LNCAP (cell line): ENCODE results near the gene TRIM71.

Source experiments
- TF ChIP-seq, protein P1 (sequence below): fragments of 450-650 bp; IDR thresholded peaks from 2 replicates; pipeline ENCODE4 v1.5.1; 2017; ENCODE audit warnings: mild to moderate bottlenecking

The TRIM71 gene

GRCh38 chr3:32894977-32895376 lies 77.2 kb downstream of the TRIM71 start:
- TF ChIP-seq, protein P1, sequence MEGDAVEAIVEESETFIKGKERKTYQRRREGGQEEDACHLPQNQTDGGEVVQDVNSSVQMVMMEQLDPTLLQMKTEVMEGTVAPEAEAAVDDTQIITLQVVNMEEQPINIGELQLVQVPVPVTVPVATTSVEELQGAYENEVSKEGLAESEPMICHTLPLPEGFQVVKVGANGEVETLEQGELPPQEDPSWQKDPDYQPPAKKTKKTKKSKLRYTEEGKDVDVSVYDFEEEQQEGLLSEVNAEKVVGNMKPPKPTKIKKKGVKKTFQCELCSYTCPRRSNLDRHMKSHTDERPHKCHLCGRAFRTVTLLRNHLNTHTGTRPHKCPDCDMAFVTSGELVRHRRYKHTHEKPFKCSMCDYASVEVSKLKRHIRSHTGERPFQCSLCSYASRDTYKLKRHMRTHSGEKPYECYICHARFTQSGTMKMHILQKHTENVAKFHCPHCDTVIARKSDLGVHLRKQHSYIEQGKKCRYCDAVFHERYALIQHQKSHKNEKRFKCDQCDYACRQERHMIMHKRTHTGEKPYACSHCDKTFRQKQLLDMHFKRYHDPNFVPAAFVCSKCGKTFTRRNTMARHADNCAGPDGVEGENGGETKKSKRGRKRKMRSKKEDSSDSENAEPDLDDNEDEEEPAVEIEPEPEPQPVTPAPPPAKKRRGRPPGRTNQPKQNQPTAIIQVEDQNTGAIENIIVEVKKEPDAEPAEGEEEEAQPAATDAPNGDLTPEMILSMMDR = no peak

- TF ChIP-seq, protein P1 = no peak
Observed at GRCh38 chr3:32895701-32896100, 77.9 kb downstream of the TRIM71 start.

- TF ChIP-seq, protein P1 = no peak
Observed at GRCh38 chr3:32896143-32896542, 78.3 kb downstream of the TRIM71 start.

DNA sequence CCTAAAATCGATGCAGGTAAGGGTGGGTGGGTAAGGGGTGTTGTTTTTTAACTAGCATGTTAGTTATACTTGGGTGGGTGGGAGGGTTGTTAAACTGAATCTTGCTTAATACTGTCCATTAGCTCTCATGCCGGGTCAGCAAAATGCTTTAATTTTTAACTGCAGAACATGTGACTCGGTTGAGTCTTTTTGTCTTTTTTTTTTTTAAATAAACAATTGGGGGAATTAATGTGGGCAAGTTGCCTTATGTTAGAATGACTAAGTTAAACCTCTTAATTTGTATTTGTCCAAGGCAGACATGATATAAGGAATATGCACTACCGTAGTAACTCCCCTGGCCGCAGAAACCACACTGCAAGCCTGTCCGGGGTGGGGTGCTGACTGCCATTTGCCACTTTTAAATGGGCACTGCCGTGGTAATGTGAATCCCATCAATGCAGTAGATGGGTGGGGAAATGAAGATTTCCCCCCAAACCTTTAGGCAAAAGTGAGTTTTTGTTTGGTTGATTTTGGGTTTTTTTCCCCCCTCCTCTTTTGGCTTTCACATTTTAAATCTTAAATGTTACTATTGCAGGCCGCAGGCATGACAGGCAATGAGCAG lies 79.3 kb downstream of the TRIM71 start:
- TF ChIP-seq, protein P1 = no peak

GRCh38 chr3:32897981-32898623 lies 80.3 kb downstream of the TRIM71 start:
- TF ChIP-seq, protein P1 = no peak

DNA sequence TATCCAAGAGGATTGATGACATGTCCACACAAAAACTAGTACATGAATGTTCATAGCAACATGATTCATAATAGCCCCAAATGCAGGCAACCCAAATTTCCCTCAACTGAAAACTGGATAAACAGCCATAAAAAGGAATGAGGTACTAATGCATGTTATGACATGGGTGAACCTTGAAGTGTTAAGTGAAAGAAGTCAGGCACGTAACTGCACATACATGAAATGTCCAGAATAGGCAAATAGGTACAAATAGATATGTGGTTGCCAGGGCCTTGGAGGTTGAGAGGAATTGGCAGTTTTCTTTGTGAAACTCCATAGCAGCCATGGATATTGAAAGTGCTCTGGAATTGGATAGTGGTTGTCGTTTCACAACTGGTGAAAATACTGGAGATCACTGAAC lies 81.5 kb downstream of the TRIM71 start:
- TF ChIP-seq, protein P1 = no peak

DNA sequence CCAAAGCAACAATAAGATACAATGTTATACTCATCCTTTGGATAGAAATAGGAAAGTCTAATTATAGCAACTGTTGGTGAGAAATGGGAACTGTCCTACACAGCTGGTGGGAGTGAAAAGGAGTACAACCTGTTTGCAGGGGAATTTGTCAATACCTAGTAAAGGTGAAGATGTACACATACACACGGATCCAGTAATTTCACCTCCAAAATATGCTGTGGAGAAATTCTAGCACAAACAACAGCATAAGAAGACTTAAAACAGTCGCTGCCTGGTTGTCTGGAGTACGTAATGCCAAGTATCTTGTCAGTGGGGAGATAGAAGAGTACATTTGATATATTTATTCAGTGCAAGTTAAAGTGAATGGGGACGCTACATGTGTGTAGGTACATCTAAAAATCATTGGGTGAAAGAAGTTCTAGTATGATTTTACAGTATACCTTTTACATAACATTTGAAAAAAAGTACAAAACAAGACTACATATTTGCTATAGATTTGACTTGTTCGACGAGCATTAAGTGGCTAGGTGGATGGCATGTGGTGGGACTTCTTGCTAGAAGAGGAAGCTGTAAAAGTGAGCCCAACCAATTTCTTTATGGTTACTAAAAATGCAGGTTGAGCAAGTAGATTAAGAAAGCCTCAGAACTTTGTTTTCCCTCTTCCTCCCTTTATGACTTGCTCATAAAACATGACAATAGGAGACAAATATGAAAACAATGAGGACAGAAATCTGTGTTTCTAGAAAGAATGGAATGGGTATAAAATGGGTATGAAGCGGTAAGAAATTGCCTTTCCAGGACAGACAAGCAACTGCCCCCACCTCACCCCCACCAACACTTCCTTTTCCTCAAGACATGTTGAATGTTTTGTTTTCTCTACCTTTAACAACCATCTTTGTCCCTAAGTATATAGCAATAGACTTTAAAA lies 83.5 kb downstream of the TRIM71 start:
- TF ChIP-seq, protein P1 = no peak
